ENCODE data around the gene FGF1. TPM values are rescaled to one million over a fixed set of nuclear protein-coding genes. Genes with fewer than 3 reads are reported as not detected.

FGF1 gene
- total and polyA plus RNA-seq, 2 donors (not counting 3 experiments of a cell fraction or from before 2014, with no cell fraction given): not detected

DNA sequence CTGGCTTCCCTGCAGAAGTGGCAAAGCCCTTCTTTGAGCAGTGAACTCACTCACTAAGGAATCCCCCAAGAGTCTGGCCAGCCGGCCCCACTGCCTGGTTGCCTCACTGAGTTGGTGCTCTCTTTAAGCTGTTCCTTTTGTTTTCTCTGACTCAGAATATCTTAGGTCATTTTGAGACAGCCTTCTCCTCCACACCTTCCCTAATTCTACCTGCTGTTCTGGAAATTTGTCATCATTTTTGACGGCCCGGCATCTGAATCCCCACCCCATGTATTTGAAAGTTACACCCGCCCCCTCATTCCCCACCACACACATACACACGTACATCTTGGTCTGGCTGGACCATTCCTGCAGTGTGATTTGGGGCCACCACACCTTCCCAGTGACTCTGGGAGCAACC, 41.8 kb downstream of the FGF1 start:
- Histone ChIP-seq H2AFZ (ENCODE audit: low read depth, low read length) (no peak overlapping the region), H3K9me1 (replicated peaks; ENCODE audit: control insufficient read depth, extremely low read depth, insufficient read depth, low read length) (no peaks in the 10 kb centered on the region), H3K4me3 (replicated peaks in 1 of 3; ENCODE audit: insufficient read depth in 1 of 3, low read depth in 1 of 3, low read length in 3 of 3) (no peak overlapping the region), H3K27me3 (ENCODE audit: control insufficient read depth in 2 of 2, insufficient read depth in 2 of 2, low read length in 2 of 2) (no peaks in the 10 kb centered on the region), H3K4me2 (ENCODE audit: insufficient read depth, low read length) (no peak overlapping the region), H3K27ac (ENCODE audit: insufficient read depth, low read depth, low read length) (no peak overlapping the region), H4K20me1 (replicated peaks; ENCODE audit: control insufficient read depth, extremely low read depth, insufficient read depth, low read length) (no peaks in the 10 kb centered on the region), H3K4me1 (ENCODE audit: control insufficient read depth, extremely low read depth, insufficient read depth, low read length) (peaks cover 12% of the 10 kb centered on the region), H3K9me3 (replicated peaks; ENCODE audit: control insufficient read depth, insufficient read depth, low read length) (no peaks in the 10 kb centered on the region), H3K36me3 (ENCODE audit: control insufficient read depth in 2 of 2, extremely low read depth in 1 of 2, insufficient read depth in 2 of 2, low read length in 2 of 2) (no peaks in the 10 kb centered on the region), H3K79me2 (ENCODE audit: control insufficient read depth, insufficient read depth, low read length) (no peaks in the 10 kb centered on the region), H3K9ac (replicated peaks; ENCODE audit: extremely low read depth, insufficient read depth, low read length) (no peak overlapping the region)
- intact Hi-C loops (cut with micrococcal nuclease): loop anchor here (2.0 kb wide), 1 partner anchor 15 kb away; no protein-coding TSS in a partner anchor
- CTCF ChIA-PET: interaction anchor here (0.9 to 3.7 kb wide), 12 partner anchors 11 to 101 kb away, joined by 3 to 61 read pairs (median 4); no protein-coding TSS in a partner anchor
- TF ChIP-seq JUN (IDR thresholded peaks at IDR 0.05; ENCODE audit: borderline replicate concordance, insufficient read depth, insufficient read length, low read depth): no peak
- POLR2A ChIA-PET: interaction anchor here (0.7 to 1.2 kb wide), 3 partner anchors 11 to 573 kb away, joined by 3 read pairs; no protein-coding TSS in a partner anchor
- DNase-seq (ENCODE audit: low read depth, low spot score): no peak
- dilution Hi-C loops (cut with MboI; ENCODE audit: extremely low pct_ligation_motif_present, low sequenced_read_pairs): no loop called here
- FAIRE-seq: no peak
- BruUV-seq (replicated peaks): no TSS peak

- CTCF ChIA-PET: interaction anchor here (0.9 to 3.8 kb wide), 5 partner anchors 11 to 56 kb away, joined by 3 to 61 read pairs (median 11); no protein-coding TSS in a partner anchor
Measured at GRCh38 chr5:142643634-142644033, 42.3 kb downstream of the FGF1 start.

More at GRCh38 chr5:142643634-142644033, 42.3 kb downstream of the FGF1 start:
- H3K4me1 ChIP-seq (ENCODE audit: control insufficient read depth, extremely low read depth, insufficient read depth, low read length): peaks cover 12% of the 10 kb centered on the region
- no peak overlapping the region for H3K4me2 ChIP-seq (ENCODE audit: insufficient read depth, low read length)
- no peak overlapping the region for H2AFZ ChIP-seq (ENCODE audit: low read depth, low read length)
- no peak for FAIRE-seq
- POLR2A ChIA-PET: no interaction called here
- H3K4me3 ChIP-seq (replicated peaks in 1 of 3; ENCODE audit: insufficient read depth in 1 of 3, low read depth in 1 of 3, low read length in 3 of 3): no peak overlapping the region
- DNase-seq (ENCODE audit: low read depth, low spot score): no peak
- no peaks in the 10 kb centered on the region for H3K36me3 ChIP-seq (ENCODE audit: control insufficient read depth in 2 of 2, extremely low read depth in 1 of 2, insufficient read depth in 2 of 2, low read length in 2 of 2)
- TF ChIP-seq POLR2A (IDR thresholded peaks at IDR 0.05; ENCODE audit: low read depth, low read length): no peak
- TF ChIP-seq JUN (IDR thresholded peaks at IDR 0.05; ENCODE audit: borderline replicate concordance, insufficient read depth, insufficient read length, low read depth): no peak
- no peak for TF ChIP-seq MYC (IDR thresholded peaks at IDR 0.05; ENCODE audit: low read depth, low read length)
- TF ChIP-seq, protein P1, sequence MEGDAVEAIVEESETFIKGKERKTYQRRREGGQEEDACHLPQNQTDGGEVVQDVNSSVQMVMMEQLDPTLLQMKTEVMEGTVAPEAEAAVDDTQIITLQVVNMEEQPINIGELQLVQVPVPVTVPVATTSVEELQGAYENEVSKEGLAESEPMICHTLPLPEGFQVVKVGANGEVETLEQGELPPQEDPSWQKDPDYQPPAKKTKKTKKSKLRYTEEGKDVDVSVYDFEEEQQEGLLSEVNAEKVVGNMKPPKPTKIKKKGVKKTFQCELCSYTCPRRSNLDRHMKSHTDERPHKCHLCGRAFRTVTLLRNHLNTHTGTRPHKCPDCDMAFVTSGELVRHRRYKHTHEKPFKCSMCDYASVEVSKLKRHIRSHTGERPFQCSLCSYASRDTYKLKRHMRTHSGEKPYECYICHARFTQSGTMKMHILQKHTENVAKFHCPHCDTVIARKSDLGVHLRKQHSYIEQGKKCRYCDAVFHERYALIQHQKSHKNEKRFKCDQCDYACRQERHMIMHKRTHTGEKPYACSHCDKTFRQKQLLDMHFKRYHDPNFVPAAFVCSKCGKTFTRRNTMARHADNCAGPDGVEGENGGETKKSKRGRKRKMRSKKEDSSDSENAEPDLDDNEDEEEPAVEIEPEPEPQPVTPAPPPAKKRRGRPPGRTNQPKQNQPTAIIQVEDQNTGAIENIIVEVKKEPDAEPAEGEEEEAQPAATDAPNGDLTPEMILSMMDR (IDR thresholded peaks at IDR 0.05; ENCODE audit: extremely low read depth in 1 of 2, insufficient read depth in 1 of 2, low read depth in 1 of 2, low read length in 2 of 2): no peak
- TF ChIP-seq MAX (IDR thresholded peaks at IDR 0.05; ENCODE audit: insufficient read depth, insufficient read length): no peak
- TF ChIP-seq POLR2AphosphoS5 (IDR thresholded peaks at IDR 0.05; ENCODE audit: insufficient read depth, low read depth, low read length): no peak
- TF ChIP-seq GATA2 (IDR thresholded peaks at IDR 0.05; ENCODE audit: insufficient read depth, insufficient read length, low read depth, low read length): no peak
- no peak for TF ChIP-seq EZH2 (IDR thresholded peaks at IDR 0.05; ENCODE audit: borderline replicate concordance, low read depth, low read length, severe bottlenecking)
- no peak for TF ChIP-seq FOS (IDR thresholded peaks at IDR 0.05; ENCODE audit: borderline replicate concordance, insufficient read depth, low read length)
- H3K9me1 ChIP-seq (replicated peaks; ENCODE audit: control insufficient read depth, extremely low read depth, insufficient read depth, low read length): no peaks in the 10 kb centered on the region
- H3K27me3 ChIP-seq (ENCODE audit: control insufficient read depth in 2 of 2, insufficient read depth in 2 of 2, low read length in 2 of 2): no peaks in the 10 kb centered on the region
- H4K20me1 ChIP-seq (replicated peaks; ENCODE audit: control insufficient read depth, extremely low read depth, insufficient read depth, low read length): no peaks in the 10 kb centered on the region
- H3K27ac ChIP-seq (ENCODE audit: insufficient read depth, low read depth, low read length): no peak overlapping the region
- intact Hi-C loops (cut with micrococcal nuclease): loop anchor here (2.0 kb wide), 1 partner anchor 15 kb away; no protein-coding TSS in a partner anchor
- no peaks in the 10 kb centered on the region for H3K79me2 ChIP-seq (ENCODE audit: control insufficient read depth, insufficient read depth, low read length)
- BruUV-seq (replicated peaks): no TSS peak
- no peaks in the 10 kb centered on the region for H3K9me3 ChIP-seq (replicated peaks; ENCODE audit: control insufficient read depth, insufficient read depth, low read length)
- H3K9ac ChIP-seq (replicated peaks; ENCODE audit: extremely low read depth, insufficient read depth, low read length): no peak overlapping the region
- dilution Hi-C loops (cut with MboI; ENCODE audit: extremely low pct_ligation_motif_present, low sequenced_read_pairs): no loop called here

Measured in endothelial cell of umbilical vein (primary cell).